Measurements from ENCODE around the gene EMID1.
"Not testable (repeated sequence)": the region's sequence is repeated elsewhere in the genome, so short reads cannot be mapped to it uniquely, and the experiment has no call there.

The EMID1 gene

DNA sequence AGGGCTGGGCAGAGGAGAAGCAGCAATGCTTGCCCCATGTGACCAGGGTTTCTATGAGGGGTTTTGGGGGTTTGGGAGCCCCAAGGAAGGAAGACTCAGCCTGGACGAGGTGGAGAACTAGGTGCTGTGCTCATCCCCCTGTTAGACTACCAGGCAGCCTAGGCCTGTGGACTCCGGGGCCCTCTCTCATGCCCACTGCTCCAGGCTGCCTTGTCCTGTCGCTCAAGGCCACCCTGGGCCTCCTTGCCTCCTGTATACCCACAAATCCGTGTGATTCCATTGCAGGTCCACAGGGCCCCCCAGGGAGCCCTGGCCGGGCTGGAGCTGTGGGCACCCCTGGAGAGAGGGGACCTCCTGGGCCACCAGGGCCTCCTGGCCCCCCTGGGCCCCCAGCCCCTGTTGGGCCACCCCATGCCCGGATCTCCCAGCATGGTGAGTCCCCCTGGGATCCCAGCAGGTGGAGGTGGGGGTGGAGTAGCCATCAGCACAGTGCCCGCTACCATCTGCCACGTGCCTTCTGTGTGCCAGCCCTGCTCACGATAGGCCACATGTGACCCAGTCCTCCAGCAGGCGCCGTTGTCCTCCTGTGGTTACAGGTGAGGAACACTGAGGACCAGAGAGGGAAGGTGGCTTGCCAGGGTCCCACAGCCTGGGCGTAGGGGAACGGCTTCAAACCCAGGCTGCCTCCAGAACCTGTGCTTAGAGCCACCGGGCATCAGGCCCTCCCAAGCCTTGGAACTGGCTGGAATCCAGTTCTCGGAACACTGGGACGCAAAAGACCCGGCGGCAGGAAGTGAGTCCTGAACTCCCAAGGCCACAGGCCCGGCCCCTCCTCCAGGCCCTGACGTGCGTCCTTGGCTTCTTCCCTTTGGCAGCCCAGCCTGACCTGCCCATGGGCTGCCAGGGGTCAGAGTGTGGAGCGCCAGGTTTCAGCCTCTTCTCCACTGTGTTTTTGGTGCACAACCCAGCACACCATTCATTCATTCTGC lies 26.6 kb downstream of the EMID1 start:
- no peak for DNase-seq

DNA sequence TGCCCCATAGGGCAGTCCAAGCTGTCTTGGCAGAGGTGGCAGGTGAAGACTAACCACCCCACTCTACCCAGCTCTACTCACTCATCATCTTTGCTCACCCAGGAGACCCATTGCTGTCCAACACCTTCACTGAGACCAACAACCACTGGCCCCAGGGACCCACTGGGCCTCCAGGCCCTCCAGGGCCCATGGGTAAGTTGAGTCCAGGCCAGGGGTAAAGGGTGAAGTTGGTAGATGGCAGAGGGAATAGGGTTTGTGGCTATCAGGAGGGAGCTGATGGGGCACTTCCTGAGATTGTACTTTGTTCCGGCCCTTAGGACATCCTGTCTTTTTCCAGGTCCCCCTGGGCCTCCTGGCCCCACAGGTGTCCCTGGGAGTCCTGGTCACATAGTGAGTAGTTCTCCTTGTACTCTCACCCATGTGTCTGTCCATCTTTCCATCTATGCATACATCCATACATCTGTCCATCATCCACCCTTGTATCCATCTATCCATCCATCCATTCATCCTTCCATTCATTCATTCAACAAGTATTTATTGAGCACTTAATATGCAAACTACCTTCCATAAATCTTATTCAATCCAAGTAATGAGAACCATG lies 27.7 kb downstream of the EMID1 start:
- no peak for DNase-seq

DNA sequence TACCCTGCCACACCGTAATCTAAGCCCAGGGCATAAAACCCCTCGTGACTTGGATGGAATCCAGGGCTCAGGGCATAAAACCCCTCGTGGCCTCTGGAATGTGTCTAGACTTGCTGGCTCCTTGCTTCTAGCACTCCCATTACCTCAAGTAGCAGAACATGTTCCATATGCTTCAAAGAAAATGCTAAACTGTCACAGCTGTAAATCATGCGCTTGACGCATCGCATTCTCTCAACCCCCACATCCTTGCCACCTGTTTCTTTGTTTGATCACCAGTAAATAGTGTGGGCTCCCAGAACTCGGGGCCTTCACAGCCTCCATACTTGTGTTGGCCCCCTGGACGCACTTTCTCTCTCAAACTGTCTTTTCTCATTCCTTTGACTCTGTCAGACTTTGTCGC lies 34.8 kb downstream of the EMID1 start:
- not testable (repeated sequence) for DNase-seq

DNA sequence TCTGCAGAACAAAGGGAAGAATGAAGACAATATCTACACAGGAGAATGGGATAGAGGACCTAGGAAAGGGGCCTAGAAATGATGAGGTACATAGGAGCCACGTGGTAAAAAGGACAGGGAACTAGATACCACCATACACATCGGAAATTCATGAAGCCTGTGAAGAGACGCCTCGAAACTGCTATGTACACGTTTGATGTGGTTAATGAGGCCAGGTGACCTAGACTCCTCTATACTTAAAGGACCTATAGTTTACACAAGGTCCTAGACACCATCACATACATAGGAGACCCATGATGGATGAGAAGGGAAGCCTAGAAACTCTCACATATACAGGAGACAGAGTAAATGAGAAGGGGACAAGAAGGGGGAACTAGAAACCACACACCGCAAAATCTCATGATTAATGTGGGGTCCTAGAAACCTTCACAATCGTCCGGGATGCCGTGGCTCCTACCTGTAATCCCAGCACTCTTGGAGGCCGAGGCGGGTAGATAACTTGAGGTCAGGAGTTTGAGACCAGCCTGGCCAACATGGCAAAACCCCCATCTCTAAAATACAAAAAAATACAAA lies 38.3 kb downstream of the EMID1 start:
- DNase-seq: no peak

DNA sequence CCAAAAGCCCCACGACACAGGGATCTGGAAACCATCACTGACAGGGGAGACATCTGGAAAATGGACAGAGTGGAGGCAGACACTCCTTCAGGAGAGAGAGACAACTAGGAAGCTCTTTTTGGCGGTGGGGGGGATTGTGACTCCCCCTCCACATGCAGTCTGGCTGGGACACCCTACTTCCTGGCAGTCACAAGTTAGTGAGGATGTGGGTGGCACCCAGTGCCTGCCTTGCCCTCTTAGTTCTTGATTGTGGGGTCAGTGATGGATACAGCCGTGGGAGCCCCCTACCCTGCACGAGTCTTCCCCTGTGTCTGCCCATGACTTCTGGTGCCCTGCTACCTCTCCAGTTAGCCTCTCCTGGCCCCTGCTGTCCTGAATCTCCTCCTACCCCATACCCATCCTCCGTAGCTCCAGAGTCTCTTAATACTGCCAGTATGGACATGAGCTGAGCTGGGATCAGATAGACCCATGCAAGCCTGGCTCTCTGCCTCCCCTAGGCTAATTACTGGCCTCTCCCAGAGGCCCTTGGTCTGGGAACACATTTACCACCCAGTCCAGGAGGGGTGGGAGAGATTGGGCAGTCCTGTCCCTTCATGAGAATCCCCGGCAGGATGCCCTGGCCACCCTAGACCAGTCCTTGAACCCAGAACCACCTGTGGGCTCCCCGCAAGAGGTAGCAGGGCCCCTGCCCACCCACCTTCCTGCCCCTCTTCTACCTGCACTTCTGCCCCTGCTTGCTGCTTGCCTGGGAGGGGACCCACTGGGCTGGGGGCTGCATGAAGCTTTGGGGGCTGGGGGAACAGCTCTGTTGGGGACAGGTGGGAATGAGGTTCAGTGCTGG lies 39.3 kb downstream of the EMID1 start:
- no peak for DNase-seq

DNA sequence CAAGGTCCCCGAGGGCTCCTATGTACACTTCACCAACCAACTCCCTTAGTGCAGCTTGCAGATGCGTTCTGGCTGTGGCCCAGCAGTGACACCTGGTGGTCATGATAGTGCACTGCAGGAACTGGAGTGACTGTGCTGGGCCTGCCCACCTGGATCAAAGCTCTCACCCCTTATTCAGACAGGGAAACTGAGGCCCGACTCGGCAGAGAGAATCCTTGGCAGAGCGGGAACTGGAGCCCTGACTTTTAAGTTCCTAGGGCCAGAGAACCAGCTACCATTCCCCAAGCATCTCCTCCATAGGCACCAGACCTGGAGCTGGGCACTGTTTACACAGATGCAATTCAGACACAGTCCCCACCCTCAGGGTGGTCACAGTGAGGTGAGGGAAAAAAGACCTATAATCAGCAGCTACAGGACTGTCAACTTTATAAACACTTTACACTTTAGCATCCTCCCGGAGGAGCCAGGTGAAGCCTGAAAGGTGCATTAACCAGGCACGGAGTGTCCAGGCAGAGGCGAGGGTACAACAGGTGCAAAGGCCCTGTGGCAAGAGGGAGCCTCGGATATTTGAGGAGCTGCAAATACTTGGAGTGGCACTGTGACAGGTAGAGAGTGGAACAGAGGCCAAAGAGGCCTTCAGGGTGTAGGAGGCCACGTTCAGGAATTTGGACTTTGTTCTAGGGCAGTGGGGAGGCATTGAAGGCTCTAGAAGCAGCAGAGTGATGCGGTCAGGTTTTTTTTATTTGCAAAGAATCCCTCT lies 40.1 kb downstream of the EMID1 start:
- DNase-seq: peak; percentile 24 to 35

DNA sequence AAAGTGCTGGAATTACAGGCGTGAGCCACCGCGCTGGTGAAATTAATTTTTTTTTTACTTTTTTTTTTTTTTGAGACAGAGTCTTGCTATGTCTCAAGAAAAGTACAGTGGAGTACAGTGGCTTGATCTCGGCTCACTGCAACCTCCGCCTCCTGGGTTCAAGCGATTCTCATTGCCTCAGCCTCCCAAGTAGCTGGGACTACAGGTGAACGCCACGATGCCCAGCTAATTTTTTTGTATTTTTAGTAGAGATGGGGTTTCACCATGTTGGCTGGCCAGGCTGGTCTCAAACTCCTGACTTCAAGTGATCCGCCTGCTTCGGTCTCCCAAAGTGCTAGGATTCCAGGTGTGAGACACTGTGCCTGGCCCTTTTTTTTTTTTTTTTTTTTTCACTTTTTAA lies 42.2 kb downstream of the EMID1 start:
- DNase-seq: not testable (repeated sequence)

DNA sequence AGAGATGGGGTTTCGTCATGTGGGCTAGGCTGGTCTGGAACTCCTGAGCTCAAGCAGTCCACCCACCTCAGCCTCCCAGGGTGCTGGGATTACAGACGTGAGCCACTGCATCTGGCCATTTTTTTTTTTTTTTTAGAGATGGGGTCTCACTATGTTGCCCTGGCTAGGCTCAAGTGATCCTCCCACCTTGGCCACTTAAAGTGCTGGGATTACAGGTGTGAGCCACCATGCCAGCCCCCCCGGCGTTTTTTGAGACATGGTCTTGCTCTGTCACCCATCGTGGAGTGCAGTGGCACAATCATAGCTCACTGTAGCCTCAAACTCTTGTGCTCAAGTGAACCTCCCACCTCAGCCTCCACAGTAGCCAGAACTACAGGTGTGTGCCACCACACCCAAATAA lies 45.6 kb downstream of the EMID1 start:
- no peak for DNase-seq

DNA sequence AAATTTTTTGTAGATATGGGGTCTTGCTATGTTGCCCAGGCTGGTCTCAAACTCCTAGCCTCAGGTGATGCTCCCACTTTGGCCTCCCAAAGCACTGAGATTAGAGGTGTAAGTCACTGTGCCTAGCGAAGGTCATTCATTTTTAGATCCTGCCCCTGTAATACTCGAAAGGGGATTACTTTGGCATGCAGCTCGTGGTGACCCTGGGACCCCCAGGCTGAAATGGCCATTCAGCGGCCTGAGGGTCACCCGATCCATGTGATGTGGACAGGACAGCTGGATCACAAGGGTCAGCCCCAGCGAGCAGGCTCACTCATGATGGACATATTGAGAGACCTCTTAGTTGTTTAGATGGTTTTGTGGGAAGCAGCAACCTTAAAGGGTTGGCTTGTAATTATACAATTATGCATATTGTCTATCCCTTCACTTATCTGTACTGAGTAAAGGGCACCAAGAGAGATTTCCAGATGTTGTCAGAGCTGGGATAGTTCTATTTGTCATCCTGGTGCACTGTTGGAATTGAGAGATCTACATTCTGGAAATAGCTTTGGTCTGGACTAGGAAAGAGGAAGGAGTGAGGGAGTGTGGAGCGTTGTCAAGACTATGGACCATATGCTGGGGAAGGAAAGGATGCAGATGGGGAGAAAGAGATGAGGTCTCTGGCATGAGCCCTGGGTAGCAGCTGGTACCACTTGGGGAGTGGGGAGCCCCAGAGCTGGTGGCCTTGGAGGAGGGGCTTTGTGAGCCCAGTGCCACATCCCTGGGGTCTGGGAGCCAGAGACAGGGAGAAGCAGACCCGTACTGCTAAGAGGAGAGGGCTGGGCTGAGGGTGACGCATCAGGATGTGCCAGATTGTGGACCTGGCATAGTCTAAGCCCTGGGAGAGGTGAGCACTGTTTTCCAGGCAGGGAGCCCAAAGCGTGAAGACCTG lies 46.5 kb downstream of the EMID1 start:
- no peak for DNase-seq

DNA sequence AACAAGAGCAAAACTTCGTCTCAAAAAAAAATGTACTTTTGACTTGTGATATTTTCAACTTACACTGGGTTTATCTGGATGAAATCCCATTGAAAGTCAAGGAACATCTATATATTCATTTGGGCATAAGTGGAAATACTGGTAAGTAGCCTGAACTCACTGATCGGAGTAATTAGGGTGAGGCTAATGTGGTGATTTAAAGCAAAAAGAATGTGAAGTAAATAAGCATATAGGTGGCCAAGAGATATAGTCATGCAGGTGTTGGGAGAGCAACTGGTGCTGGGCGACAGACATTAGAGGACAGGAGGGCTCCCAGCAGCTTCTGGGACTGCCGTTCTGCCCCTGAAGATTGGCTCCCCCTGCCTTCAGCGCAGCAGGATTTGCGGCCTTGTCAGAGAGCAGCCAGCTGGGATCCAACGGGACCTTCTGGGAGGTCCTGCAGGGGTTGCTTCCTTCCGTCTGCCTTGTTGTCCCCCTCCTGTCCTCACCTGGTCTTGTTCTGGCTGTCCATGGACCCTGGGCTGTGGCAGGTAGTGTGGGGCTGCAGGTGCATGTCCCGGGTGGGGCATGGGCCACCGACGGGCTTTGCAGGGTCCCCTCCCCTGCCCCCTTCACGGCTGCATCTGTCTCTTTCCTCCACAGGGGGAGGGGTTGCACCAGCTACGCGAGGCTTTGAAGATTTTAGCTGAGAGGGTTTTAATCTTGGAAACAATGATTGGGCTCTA lies 48.0 kb downstream of the EMID1 start:
- no peak for DNase-seq

DNA sequence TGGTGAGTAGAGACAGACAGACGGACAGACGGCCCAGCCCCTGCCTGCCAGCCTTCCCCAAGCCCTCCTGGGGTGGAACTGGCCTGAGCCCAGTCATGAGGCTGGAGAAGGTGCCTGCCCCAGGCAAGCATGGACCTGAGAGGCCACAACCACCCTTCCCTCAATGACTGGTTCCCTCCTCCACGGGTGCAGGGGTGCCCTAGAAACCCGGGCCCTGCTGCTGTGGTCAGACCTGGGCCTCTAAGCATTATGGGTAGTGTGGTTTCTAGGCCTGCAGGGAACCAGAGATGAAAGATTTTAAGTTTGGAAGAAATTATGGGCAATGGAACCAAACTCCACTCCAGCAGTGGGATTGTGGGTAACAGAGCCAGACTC lies 48.6 kb downstream of the EMID1 start:
- no peak for DNase-seq

DNA sequence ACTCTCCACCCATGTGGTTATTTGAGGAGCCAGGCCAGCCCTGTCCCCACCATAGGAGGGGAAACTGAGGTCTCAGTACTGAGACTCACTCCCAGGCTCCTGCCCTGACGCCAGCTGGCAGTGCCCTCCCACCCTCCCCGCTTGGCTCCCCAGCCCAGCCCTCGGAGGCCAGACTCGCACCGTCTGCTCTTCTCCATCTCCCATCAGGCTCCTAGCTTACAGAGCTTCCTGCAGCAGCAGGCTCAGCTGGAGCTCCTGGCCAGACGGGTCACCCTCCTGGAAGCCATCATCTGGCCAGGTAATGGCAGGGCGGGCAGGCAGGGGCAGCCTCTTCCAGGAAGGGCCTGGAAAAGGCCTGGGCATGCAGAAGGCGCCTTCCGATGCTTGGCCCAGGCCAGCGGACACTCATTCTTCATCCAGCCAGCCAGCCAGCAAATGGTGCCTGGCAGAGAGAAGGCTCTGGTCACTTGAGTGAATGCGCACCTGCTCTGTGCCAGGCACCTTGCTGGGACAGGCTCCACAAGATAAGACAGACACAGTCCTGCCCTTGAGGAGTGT lies 49.4 kb downstream of the EMID1 start:
- no peak for DNase-seq

DNA sequence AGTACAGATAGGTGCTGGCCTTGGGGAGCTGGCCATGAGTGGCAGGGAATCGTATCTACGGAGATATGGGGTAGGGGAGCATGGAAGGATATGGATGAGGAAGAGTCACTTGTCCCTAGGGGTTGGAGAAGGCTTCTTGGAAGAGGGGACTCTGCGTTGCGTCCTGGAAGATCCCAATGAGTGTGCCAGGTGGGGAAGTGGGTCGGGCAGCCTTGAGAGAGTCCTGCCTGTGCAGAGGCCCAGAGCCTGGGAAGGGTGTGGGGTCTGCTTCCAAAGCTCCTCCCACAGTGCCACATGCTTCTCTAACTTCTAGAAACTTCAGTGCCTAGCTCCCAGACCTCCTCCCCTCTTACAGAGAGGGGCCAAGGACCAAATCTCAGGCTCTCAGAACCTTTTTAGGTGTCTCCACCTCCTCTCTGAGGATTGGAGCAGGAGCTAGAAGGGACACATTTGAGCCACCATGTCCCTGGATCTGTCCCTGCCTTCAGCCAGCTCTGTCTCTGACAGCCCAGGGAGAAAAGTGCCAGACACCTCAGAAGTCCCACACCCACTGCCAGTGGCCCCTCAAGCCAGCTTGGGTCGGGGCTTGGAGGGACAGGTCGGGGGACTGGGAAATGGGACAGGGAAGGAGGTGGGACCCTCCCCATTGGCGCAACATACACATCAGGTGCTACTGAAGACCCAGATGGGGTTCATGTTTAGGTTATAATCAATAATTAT lies 51.1 kb downstream of the EMID1 start:
- no peak for DNase-seq

DNA sequence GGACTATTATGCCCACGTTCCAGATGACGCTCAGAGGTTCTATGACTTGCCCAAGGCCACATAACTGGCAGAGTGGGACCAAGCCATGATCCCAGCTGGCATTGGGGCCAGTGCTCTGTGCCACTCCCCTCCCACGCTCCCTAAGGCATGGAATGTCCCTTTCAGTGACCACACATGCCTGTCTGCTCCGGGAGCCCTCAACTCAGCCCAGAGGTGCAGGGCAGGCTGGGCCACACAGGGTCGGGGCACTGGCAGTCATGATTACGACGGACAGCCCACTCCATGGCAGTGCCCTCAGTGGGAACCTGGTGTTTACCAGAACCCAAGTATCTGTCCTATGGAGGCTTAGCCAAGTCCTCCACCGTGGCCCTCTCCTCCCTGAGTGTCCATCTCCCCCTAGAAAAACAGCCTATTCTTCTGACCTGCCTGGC lies 52.1 kb downstream of the EMID1 start:
- no peak for DNase-seq

DNA sequence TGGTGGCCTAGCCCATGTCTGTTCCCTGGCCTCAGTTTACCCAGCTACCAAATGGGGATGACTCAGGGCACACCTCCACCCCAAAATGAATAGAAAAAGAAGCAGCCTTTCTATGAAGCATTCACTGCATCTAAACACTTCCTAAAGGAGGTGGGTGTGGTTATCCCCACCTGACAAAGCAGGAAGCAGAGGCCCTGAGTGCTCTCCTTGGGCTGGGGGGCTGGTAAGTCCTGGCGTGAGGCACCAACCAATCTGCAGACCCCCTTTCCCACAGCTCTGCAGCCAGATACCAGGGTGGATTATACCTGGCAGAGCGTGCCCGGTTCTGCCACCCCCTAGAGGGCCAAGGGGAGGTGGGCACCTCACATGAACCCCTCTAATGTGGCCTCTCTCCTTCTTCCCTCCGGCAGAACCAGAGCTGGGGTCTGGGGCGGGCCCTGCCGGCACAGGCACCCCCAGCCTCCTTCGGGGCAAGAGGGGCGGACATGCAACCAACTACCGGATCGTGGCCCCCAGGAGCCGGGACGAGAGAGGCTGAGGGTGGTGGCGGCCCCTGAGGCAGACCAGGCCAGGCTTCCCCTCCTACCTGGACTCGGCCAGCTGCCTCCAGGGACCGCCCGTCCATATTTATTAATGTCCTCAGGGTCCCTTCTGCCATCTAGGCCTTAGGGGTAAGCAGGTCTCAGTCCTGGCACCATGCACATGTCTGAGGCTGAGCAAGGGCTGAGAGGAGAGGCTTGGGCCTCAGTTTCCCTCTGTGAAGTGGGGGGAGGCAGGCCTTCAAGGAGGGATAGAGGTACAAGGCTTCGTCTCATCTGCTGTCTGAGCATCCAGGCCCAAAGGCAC lies 52.9 kb downstream of the EMID1 start:
- DNase-seq: no peak

DNA sequence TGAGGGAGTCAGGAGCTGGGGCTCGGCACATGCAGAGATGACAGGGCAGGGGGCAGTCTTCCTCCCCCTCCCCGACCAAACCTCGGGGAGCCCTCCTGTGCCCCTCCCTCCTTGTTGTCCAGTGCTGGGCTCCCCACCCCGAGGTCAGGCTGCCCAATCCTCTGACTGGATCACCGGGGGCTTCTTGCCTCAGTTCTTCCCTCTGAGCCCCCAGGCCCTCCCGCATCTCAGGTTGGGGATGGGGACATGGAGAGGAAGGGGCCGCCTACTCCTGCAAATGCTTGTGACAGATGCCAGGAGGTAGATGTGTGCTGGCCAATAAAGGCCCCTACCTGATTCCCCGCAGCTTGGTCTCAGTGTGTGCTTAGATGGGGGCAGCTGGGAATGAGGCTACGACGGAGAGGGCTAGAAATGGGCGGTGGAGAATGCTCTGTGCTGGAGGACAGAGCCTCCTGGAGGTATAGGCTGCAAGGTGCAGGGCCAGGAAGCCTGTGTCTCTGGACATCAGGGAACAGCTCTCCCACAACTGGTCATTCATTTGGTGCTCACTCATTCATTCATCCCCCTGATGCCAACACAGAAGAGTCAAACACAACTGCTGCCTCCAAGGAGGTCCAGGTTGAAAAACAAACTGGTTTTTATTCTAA lies 53.7 kb downstream of the EMID1 start:
- DNase-seq: no peak

DNA sequence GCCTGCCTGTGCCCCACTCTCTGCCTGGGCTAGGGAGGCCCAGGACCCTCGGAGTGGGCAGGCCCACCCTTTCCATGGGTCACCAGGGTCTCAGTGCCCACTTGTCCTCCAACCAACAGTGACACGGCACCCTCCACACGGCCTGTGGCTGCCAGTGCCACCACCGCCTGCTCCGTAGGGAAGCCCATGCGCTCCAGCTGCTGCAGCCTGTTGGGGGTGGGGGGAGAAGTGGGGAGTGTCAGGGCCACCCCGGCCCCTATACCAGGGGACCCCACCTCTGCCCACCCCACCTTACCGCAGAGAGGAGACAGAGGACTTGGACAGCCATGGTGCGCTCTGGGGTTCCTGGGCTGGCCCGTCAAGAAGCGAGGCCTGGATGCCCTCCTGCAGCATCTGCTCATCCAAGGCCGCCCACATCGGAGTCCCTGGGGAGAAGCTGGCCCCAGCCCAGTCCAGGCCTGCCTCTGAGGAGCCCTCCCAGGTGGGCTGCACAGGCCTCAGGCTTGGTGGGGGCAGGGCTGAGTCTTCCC lies 54.4 kb downstream of the EMID1 start:
- no peak for DNase-seq

All from bone marrow (tissue), 2 donors.